Inflammatory macrophage treated with lipopolysaccharide for 4 hours (primary cell): Measurements from ENCODE around the gene VSIR.
A peak's percentile ranks its signal among the peaks of the same experiment; 100 is the strongest.

Experiments used
- DNase-seq: peaks from one replicate; pipeline ENCODE4 v3.0.0-alpha.2; 2020

VSIR gene

GRCh38 chr10:71746344-71747037, 26.8 kb downstream of the VSIR start:
- no peak for DNase-seq

GRCh38 chr10:71745664-71746250, 27.6 kb downstream of the VSIR start:
- no peak for DNase-seq

GRCh38 chr10:71744897-71745663, 28.2 kb downstream of the VSIR start:
- no peak for DNase-seq

- no peak for DNase-seq
Measured at GRCh38 chr10:71743866-71744265, 29.5 kb downstream of the VSIR start.

- DNase-seq, result no peak
Measured at GRCh38 chr10:71743089-71743838, 30.1 kb downstream of the VSIR start.

- no peak for DNase-seq
Measured at GRCh38 chr10:71742301-71743088, 30.8 kb downstream of the VSIR start.

- no peak for DNase-seq
Measured at GRCh38 chr10:71741671-71742070, 31.6 kb downstream of the VSIR start.

GRCh38 chr10:71741029-71741428, 32.3 kb downstream of the VSIR start:
- no peak for DNase-seq

GRCh38 chr10:71740069-71740653, 33.2 kb downstream of the VSIR start:
- no peak for DNase-seq

GRCh38 chr10:71739358-71739900, 33.9 kb downstream of the VSIR start:
- peak; percentile 49 for DNase-seq

GRCh38 chr10:71737834-71738197, 35.5 kb downstream of the VSIR start:
- peak; percentile 71 for DNase-seq

GRCh38 chr10:71737001-71737833, 36.1 kb downstream of the VSIR start:
- DNase-seq, result no peak

GRCh38 chr10:71736570-71736952, 36.8 kb downstream of the VSIR start:
- DNase-seq, result no peak

GRCh38 chr10:71735709-71736569, 37.4 kb downstream of the VSIR start:
- no peak for DNase-seq

- no peak for DNase-seq
Measured at GRCh38 chr10:71734797-71735196, 38.5 kb downstream of the VSIR start.

GRCh38 chr10:71731791-71732190, 41.5 kb downstream of the VSIR start:
- no peak for DNase-seq

GRCh38 chr10:71729161-71729636, 44.1 kb downstream of the VSIR start:
- peak; percentile 66 for DNase-seq

- DNase-seq, result peak; percentile 81
Measured at GRCh38 chr10:71727738-71728737, 45.3 kb downstream of the VSIR start.
